CD4-positive, CD25-positive, alpha-beta regulatory T cell (primary cell): ENCODE data around the gene ACKR4. TPM values are rescaled to one million over a fixed set of nuclear protein-coding genes. Genes with fewer than 3 reads are reported as not detected.
A peak's percentile ranks its signal among the peaks of the same experiment; 100 is the strongest.

ENCODE experiments used
- ATAC-seq, 2 donors: fragments of 150-1000 bp; cut with Tn5 transposase; one replicate each; pipeline ENCODE4 v1.10.0; 2021; ENCODE audit warnings: low read depth in 2 of 2, moderate number of reproducible peaks in 2 of 2, moderate library complexity in 1 of 2
- DNase-seq, 3 donors: peaks; one replicate each; pipeline versions ENCODE4 v3.0.0 to v3.0.0-alpha.2; 2012 to 2022; ENCODE audit warnings: mixed read lengths in 1 of 3
- H3K27ac ChIP-seq: one replicate; pipeline ENCODE4 v1.7.0; 2013; ENCODE audit warnings: mild to moderate bottlenecking, low read length; ENCODE audit not compliant: insufficient read depth, poor library complexity, severe bottlenecking
- H3K27me3 ChIP-seq: one replicate; pipeline ENCODE4 v1.7.0; 2013; ENCODE audit warnings: low read length; ENCODE audit not compliant: control insufficient read depth, insufficient read depth
- H3K36me3 ChIP-seq: one replicate; pipeline ENCODE4 v1.7.0; 2013; ENCODE audit warnings: mild to moderate bottlenecking, low read length, moderate library complexity; ENCODE audit not compliant: control insufficient read depth, insufficient read depth
- H3K4me1 ChIP-seq: 2 replicates; pipeline ENCODE4 v1.7.0; 2013; ENCODE audit warnings: mild to moderate bottlenecking, low read length; ENCODE audit not compliant: insufficient read depth, control insufficient read depth, poor library complexity, severe bottlenecking
- H3K4me3 ChIP-seq: one replicate; pipeline ENCODE4 v1.7.0; 2013; ENCODE audit warnings: low read depth, mild to moderate bottlenecking, low read length, moderate library complexity
- H3K9me3 ChIP-seq, 2 experiments: 1 replicate in 1 of 2; 2 replicates in 1 of 2; pipeline ENCODE4 v1.7.0; 2013; ENCODE audit warnings: low read length in 2 of 2, mild to moderate bottlenecking in 1 of 2, moderate library complexity in 1 of 2; ENCODE audit not compliant: control insufficient read depth in 2 of 2
- H3K27ac Mint-ChIP-seq, 3 donors: one replicate each; pipeline ENCODE4 v1.8.0; 2020 to 2022; ENCODE audit warnings: mild to moderate bottlenecking in 3 of 3, mixed read lengths in 3 of 3, moderate library complexity in 2 of 3
- H3K27me3 Mint-ChIP-seq: one replicate; pipeline ENCODE4 v1.8.0; 2022; ENCODE audit warnings: mild to moderate bottlenecking, mixed read lengths
- H3K36me3 Mint-ChIP-seq: one replicate; pipeline ENCODE4 v1.8.0; 2020; ENCODE audit warnings: mixed read lengths
- H3K4me1 Mint-ChIP-seq, 4 donors: one replicate each; pipeline ENCODE4 v1.8.0; 2020 to 2022; ENCODE audit warnings: mixed read lengths in 4 of 4, mild to moderate bottlenecking in 1 of 4
- H3K4me3 Mint-ChIP-seq, 4 donors: one replicate each; pipeline ENCODE4 v1.8.0; 2020 to 2022; ENCODE audit warnings: mild to moderate bottlenecking in 4 of 4, mixed read lengths in 4 of 4, moderate library complexity in 3 of 4
- H3K9me3 Mint-ChIP-seq, 7 donors: one replicate each; pipeline ENCODE4 v1.8.0; 2020 to 2022; ENCODE audit warnings: mixed read lengths in 7 of 7, mild to moderate bottlenecking in 3 of 7, moderate library complexity in 2 of 7
- polyA plus RNA-seq, 4 donors: library from polyadenylated mRNA; unstranded; fragments of 300-500 nt; fragmentation: Illumina TruSeq; gene quantifications; one replicate each; pipeline ENCODE4 v1.2.3, GENCODE V29; 2021
- total RNA-seq: library from RNA; stranded (reverse); gene quantifications from one replicate; pipeline ENCODE4 v1.2.3, GENCODE V29; 2022

The ACKR4 gene
- total and polyA plus RNA-seq, 5 donors from 2014 or later = 0.11 to 0.27 (median 0.16) TPM; not detected in 2

DNA sequence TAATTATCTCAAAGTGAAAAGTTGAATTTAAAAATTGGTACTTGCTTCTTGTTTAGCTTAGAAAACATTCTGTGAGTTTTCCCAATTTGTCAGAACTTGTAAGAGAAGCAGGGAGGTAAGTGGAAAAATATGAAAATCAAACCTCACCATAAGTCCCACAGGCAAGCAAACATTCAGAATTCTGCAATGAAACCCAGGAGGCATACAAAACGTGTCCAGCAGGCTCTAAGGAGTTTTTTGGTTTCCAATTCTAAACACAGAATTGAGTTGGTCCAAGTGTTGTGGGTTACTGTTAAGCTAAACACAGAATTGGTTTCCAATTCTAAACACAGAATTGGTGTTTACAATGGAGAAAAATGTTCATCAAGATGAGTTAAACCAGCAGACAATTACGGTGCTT lies 27.1 kb upstream of the ACKR4 start:
- Mint-ChIP-seq H3K4me1 (peaks cover 0 to 11% (median 3%) of the 10 kb centered on the region in 4 donors), H3K27me3 (no peaks in the 10 kb centered on the region), H3K27ac (peak overlapping the region in 1 of 3 donors; percentile 47), H3K4me3 (no peak overlapping the region), H3K9me3 (peaks cover 0 to 3% (median 0%) of the 10 kb centered on the region in 7 donors), H3K36me3 (peaks cover 48% of the 10 kb centered on the region)
- ATAC-seq (no peak), DNase-seq (no peak)
- Histone ChIP-seq H3K9me3 (no peaks in the 10 kb centered on the region), H3K36me3 (peaks cover 9% of the 10 kb centered on the region), H3K27ac (no peak overlapping the region), H3K4me3 (no peak overlapping the region), H3K4me1 (no peaks in the 10 kb centered on the region), H3K27me3 (no peaks in the 10 kb centered on the region)

- Mint-ChIP-seq H3K27me3 (no peaks in the 10 kb centered on the region), H3K27ac (no peak overlapping the region), H3K36me3 (peaks cover 53% of the 10 kb centered on the region), H3K4me3 (no peak overlapping the region), H3K9me3 (peaks cover 0 to 3% (median 0%) of the 10 kb centered on the region in 7 donors), H3K4me1 (peaks cover 0 to 2% (median 0%) of the 10 kb centered on the region in 4 donors)
- no peak overlapping the region for H3K27ac ChIP-seq
- peaks cover 21% of the 10 kb centered on the region for H3K36me3 ChIP-seq
- H3K27me3 ChIP-seq = no peaks in the 10 kb centered on the region
- no peaks in the 10 kb centered on the region for H3K9me3 ChIP-seq
- H3K4me1 ChIP-seq = no peaks in the 10 kb centered on the region
- ATAC-seq (no peak), DNase-seq (no peak)
- no peak overlapping the region for H3K4me3 ChIP-seq
Measured at GRCh38 chr3:132573797-132574211, 23.3 kb upstream of the ACKR4 start.

GRCh38 chr3:132587401-132587800 lies 9.7 kb upstream of the ACKR4 start:
- ATAC-seq (no peak), DNase-seq (no peak)
- Mint-ChIP-seq H3K4me3 (no peak overlapping the region), H3K36me3 (peaks cover 44% of the 10 kb centered on the region), H3K27ac (no peak overlapping the region), H3K4me1 (no peaks in the 10 kb centered on the region), H3K27me3 (no peaks in the 10 kb centered on the region), H3K9me3 (peaks cover 0 to 9% (median 2%) of the 10 kb centered on the region in 7 donors)
- Histone ChIP-seq H3K27ac (no peak overlapping the region), H3K4me1 (no peaks in the 10 kb centered on the region), H3K9me3 (no peaks in the 10 kb centered on the region), H3K27me3 (no peaks in the 10 kb centered on the region), H3K4me3 (no peak overlapping the region), H3K36me3 (peaks cover 2% of the 10 kb centered on the region)

- Mint-ChIP-seq H3K27me3 (no peaks in the 10 kb centered on the region), H3K4me3 (no peak overlapping the region), H3K4me1 (peaks cover 0 to 3% (median 0%) of the 10 kb centered on the region in 4 donors), H3K36me3 (peaks cover 60% of the 10 kb centered on the region), H3K27ac (no peak overlapping the region), H3K9me3 (peaks cover 0 to 7% (median 2%) of the 10 kb centered on the region in 7 donors)
- peaks cover 2% of the 10 kb centered on the region for H3K36me3 ChIP-seq
- DNase-seq = no peak
- no peaks in the 10 kb centered on the region for H3K4me1 ChIP-seq
- H3K4me3 ChIP-seq = no peak overlapping the region
- H3K27me3 ChIP-seq = no peaks in the 10 kb centered on the region
- no peak for ATAC-seq
- no peaks in the 10 kb centered on the region for H3K9me3 ChIP-seq
- H3K27ac ChIP-seq = no peak overlapping the region
Measured at GRCh38 chr3:132592216-132592615, 4.9 kb upstream of the ACKR4 start.

- H3K9me3 Mint-ChIP-seq = peaks cover 0 to 5% (median 0%) of the 10 kb centered on the region in 7 donors
Measured at GRCh38 chr3:132593241-132593946, 3.7 kb upstream of the ACKR4 start.

DNA sequence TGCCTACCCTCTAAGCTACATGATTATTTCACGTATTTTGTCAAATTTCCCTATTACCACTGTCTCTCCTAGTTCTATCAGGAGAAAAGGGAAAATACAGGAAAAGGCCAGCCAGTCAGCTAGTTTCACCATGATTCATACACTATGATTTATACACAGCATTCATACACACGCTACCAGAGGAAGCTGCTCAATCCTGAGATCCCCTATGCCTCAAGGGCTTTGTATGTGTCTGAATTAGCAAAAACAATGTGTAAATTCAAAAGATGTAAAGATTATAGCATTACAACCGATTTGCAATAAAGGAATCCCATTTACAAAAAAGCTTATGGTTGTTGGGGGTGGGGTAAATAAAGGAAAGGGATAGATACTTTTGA lies 3.1 kb upstream of the ACKR4 start:
- Histone ChIP-seq H3K27me3 (no peaks in the 10 kb centered on the region), H3K36me3 (peaks cover 2% of the 10 kb centered on the region), H3K4me3 (no peak overlapping the region), H3K9me3 (no peaks in the 10 kb centered on the region), H3K27ac (no peak overlapping the region), H3K4me1 (no peaks in the 10 kb centered on the region)
- H3K27ac Mint-ChIP-seq = no peak overlapping the region
- no peak for ATAC-seq
- peaks cover 0 to 6% (median 0%) of the 10 kb centered on the region in 4 donors for H3K4me1 Mint-ChIP-seq
- DNase-seq = no peak
- H3K9me3 Mint-ChIP-seq = peaks cover 0 to 5% (median 0%) of the 10 kb centered on the region in 7 donors
- H3K27me3 Mint-ChIP-seq = no peaks in the 10 kb centered on the region
- no peak overlapping the region for H3K4me3 Mint-ChIP-seq
- peaks cover 57% of the 10 kb centered on the region for H3K36me3 Mint-ChIP-seq

More at GRCh38 chr3:132593241-132593946, 3.7 kb upstream of the ACKR4 start:
- Histone ChIP-seq H3K27me3 (no peaks in the 10 kb centered on the region), H3K9me3 (no peaks in the 10 kb centered on the region), H3K4me3 (no peak overlapping the region), H3K4me1 (no peaks in the 10 kb centered on the region), H3K36me3 (peaks cover 2% of the 10 kb centered on the region), H3K27ac (no peak overlapping the region)
- peaks cover 57% of the 10 kb centered on the region for H3K36me3 Mint-ChIP-seq
- DNase-seq (no peak), ATAC-seq (no peak)
- no peaks in the 10 kb centered on the region for H3K27me3 Mint-ChIP-seq
- no peak overlapping the region for H3K27ac Mint-ChIP-seq
- no peak overlapping the region for H3K4me3 Mint-ChIP-seq
- H3K4me1 Mint-ChIP-seq = peaks cover 0 to 6% (median 0%) of the 10 kb centered on the region in 4 donors

- ATAC-seq (no peak), DNase-seq (no peak)
- Histone ChIP-seq H3K9me3 (no peaks in the 10 kb centered on the region), H3K27me3 (no peaks in the 10 kb centered on the region), H3K27ac (no peak overlapping the region), H3K36me3 (peaks cover 2% of the 10 kb centered on the region), H3K4me1 (no peaks in the 10 kb centered on the region), H3K4me3 (no peak overlapping the region)
- Mint-ChIP-seq H3K4me3 (no peak overlapping the region), H3K36me3 (peaks cover 53% of the 10 kb centered on the region), H3K4me1 (peaks cover 0 to 6% (median 0%) of the 10 kb centered on the region in 4 donors), H3K9me3 (peaks cover 0 to 5% (median 0%) of the 10 kb centered on the region in 7 donors), H3K27ac (no peak overlapping the region), H3K27me3 (no peaks in the 10 kb centered on the region)
Measured at GRCh38 chr3:132594498-132594897, 2.6 kb upstream of the ACKR4 start.

GRCh38 chr3:132595014-132595413 lies 2.1 kb upstream of the ACKR4 start:
- no peak for DNase-seq
- ATAC-seq = no peak
- no peak overlapping the region for H3K4me3 Mint-ChIP-seq

More at GRCh38 chr3:132595014-132595413, 2.1 kb upstream of the ACKR4 start:
- H3K36me3 Mint-ChIP-seq = peaks cover 53% of the 10 kb centered on the region
- H3K27me3 ChIP-seq = no peaks in the 10 kb centered on the region
- no peak overlapping the region for H3K27ac Mint-ChIP-seq
- peaks cover 0 to 6% (median 0%) of the 10 kb centered on the region in 4 donors for H3K4me1 Mint-ChIP-seq
- H3K4me1 ChIP-seq = no peaks in the 10 kb centered on the region
- no peak overlapping the region for H3K4me3 ChIP-seq
- peaks cover 2% of the 10 kb centered on the region for H3K36me3 ChIP-seq
- no peaks in the 10 kb centered on the region for H3K27me3 Mint-ChIP-seq
- peaks cover 0 to 2% (median 0%) of the 10 kb centered on the region in 7 donors for H3K9me3 Mint-ChIP-seq
- no peaks in the 10 kb centered on the region for H3K9me3 ChIP-seq
- H3K27ac ChIP-seq = no peak overlapping the region
